DND-41 (cell line): Measurements from ENCODE around the gene SENP7.

Experiments
- ATAC-seq: fragments of 200-7000 bp; cut with Tn5 transposase; 3 replicates; pipeline ENCODE4 v1.9.1; 2021; ENCODE audit warnings: low read depth; ENCODE audit not compliant: insufficient read depth
- DNase-seq: peaks from one replicate; pipeline ENCODE4 v3.0.0-alpha.2; 2020
- H2AFZ ChIP-seq: 2 replicates; pipeline ENCODE4 v1.6.0; 2012; ENCODE audit warnings: low read depth, low read length
- H3K27ac ChIP-seq: 2 replicates; pipeline ENCODE4 v1.5.1; 2012; ENCODE audit warnings: low read length, inconsistent platforms
- H3K27me3 ChIP-seq: fragments of 200-600 bp; sonication (generic); 2 replicates; pipeline ENCODE4 v1.6.0; 2012; ENCODE audit warnings: low read length, mild to moderate bottlenecking, inconsistent platforms; ENCODE audit not compliant: insufficient read depth, poor library complexity
- H3K36me3 ChIP-seq: 2 replicates; pipeline ENCODE4 v1.5.1; 2012; ENCODE audit warnings: low read length, inconsistent platforms; ENCODE audit not compliant: insufficient read depth
- H3K4me1 ChIP-seq: 2 replicates; pipeline ENCODE4 v1.5.1; 2012; ENCODE audit warnings: mild to moderate bottlenecking, low read length; ENCODE audit not compliant: insufficient read depth
- H3K4me2 ChIP-seq: 2 replicates; pipeline ENCODE4 v1.6.0; 2012; ENCODE audit warnings: mild to moderate bottlenecking, moderate library complexity, low read length, inconsistent platforms; ENCODE audit not compliant: insufficient read depth
- H3K4me3 ChIP-seq, 2 experiments: fragments of 200-600 bp in 1 of 2; shearing (Covaris generic) in 1 of 2; 2 replicates each; pipeline ENCODE4 v1.5.1; 2012 to 2016; ENCODE audit warnings: inconsistent platforms in 2 of 2, low read length in 2 of 2, mild to moderate bottlenecking in 2 of 2, low read depth in 1 of 2, moderate library complexity in 1 of 2
- H3K79me2 ChIP-seq: 2 replicates; pipeline ENCODE4 v1.6.0; 2012; ENCODE audit warnings: low read length, inconsistent platforms; ENCODE audit not compliant: insufficient read depth
- H3K9ac ChIP-seq: 2 replicates; pipeline ENCODE4 v1.6.0; 2012; ENCODE audit warnings: low read depth, mild to moderate bottlenecking, inconsistent platforms, low read length, moderate library complexity
- H3K9me3 ChIP-seq: 2 replicates; pipeline ENCODE4 v1.5.1; 2012; ENCODE audit warnings: low read length, moderate library complexity, mild to moderate bottlenecking, inconsistent platforms; ENCODE audit not compliant: insufficient read depth, severe bottlenecking
- H4K20me1 ChIP-seq: 2 replicates; pipeline ENCODE4 v1.6.0; 2012; ENCODE audit warnings: low read length; ENCODE audit not compliant: insufficient read depth
- CTCF ChIP-seq: IDR thresholded peaks from 2 replicates; pipeline ENCODE4 v1.5.1; 2012; ENCODE audit warnings: borderline replicate concordance, low read length, moderate library complexity, mild to moderate bottlenecking; ENCODE audit not compliant: poor library complexity, severe bottlenecking; ENCODE audit errors: extremely low read depth
- EZH2 ChIP-seq: IDR thresholded peaks from 3 replicates; pipeline ENCODE4 v1.6.1; 2012; ENCODE audit warnings: borderline replicate concordance, low read depth, mild to moderate bottlenecking, moderate library complexity, low read length, inconsistent platforms; ENCODE audit not compliant: severe bottlenecking

Gene SENP7

GRCh38 chr3:101333883-101334282, 179.1 kb downstream of the SENP7 start:
- no peaks in the 10 kb centered on the region for H3K9me3 ChIP-seq
- H3K79me2 ChIP-seq = no peaks in the 10 kb centered on the region
- no peak overlapping the region for H2AFZ ChIP-seq
- H3K4me1 ChIP-seq = no peaks in the 10 kb centered on the region
- H3K4me2 ChIP-seq = no peak overlapping the region
- H3K36me3 ChIP-seq = peaks cover 22% of the 10 kb centered on the region; the same call in 1 of the 2 replicates
- no peak for TF ChIP-seq CTCF
- TF ChIP-seq EZH2 = no peak
- DNase-seq = no peak
- no peak overlapping the region for H3K27ac ChIP-seq
- no peaks in the 10 kb centered on the region for H4K20me1 ChIP-seq
- H3K4me3 ChIP-seq = no peak overlapping the region
- no peak for ATAC-seq
- H3K27me3 ChIP-seq = no peaks in the 10 kb centered on the region
- H3K9ac ChIP-seq = no peak overlapping the region

DNA sequence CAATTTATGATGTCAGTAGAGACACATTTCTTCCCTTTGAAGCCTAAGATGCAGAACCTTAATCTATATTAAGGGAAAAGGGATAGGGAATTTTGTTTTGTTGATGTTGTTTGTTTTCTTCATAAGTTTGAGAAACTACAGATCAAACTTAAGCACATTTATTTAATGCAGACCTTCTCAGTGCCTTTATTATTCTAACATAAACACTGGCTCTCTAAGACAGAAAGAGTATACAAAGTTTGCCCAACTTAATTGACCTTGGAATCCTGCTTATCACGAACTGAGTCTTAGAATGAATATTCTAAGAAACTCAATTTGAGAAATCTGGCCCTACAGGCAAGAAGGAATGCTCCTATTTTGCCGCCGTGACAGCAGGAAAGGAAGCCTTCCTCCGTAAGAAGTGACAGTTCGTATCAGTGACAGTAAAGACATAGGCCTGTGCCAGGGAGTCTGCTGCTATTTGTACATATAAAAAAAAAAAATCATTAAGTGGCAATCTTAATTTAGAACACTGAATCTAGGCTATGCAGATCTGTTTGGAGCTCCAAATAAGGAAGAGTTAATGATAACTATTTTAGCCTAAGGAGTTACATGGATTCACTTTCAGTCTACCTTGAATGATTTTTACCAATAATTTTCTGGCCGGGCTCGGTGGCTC, 183.9 kb downstream of the SENP7 start:
- Histone ChIP-seq H3K9me3 (no peaks in the 10 kb centered on the region), H3K4me1 (no peaks in the 10 kb centered on the region), H3K4me3 (no peak overlapping the region), H2AFZ (no peak overlapping the region), H3K36me3 (peaks cover 24% of the 10 kb centered on the region; the same call in 1 of the 2 replicates), H4K20me1 (no peaks in the 10 kb centered on the region), H3K27ac (no peak overlapping the region), H3K27me3 (no peaks in the 10 kb centered on the region), H3K9ac (no peak overlapping the region), H3K4me2 (no peak overlapping the region), H3K79me2 (no peaks in the 10 kb centered on the region)
- ATAC-seq (no peak), DNase-seq (no peak)
- TF ChIP-seq EZH2 (no peak), CTCF (no peak)

GRCh38 chr3:101325393-101326134, 187.4 kb downstream of the SENP7 start:
- H3K4me3 ChIP-seq = no peak overlapping the region
- H3K27me3 ChIP-seq = no peaks in the 10 kb centered on the region
- no peak overlapping the region for H3K4me2 ChIP-seq
- ATAC-seq (no peak), DNase-seq (no peak)
- peaks cover 21% of the 10 kb centered on the region; the same call in 1 of the 2 replicates for H3K36me3 ChIP-seq
- no peaks in the 10 kb centered on the region for H3K4me1 ChIP-seq
- no peak overlapping the region for H3K27ac ChIP-seq
- H4K20me1 ChIP-seq = no peaks in the 10 kb centered on the region
- TF ChIP-seq CTCF (no peak), EZH2 (no peak)
- H3K9ac ChIP-seq = no peak overlapping the region
- no peaks in the 10 kb centered on the region for H3K79me2 ChIP-seq
- H3K9me3 ChIP-seq = no peaks in the 10 kb centered on the region
- H2AFZ ChIP-seq = no peak overlapping the region
